Nephron progenitor cell (in vitro differentiated cells): ENCODE results near the gene RAVER2.
"Not testable (repeated sequence)": the region's sequence is repeated elsewhere in the genome, so short reads cannot be mapped to it uniquely, and the experiment has no call there.

ENCODE experiments used
- DNase-seq: peaks from one replicate; pipeline ENCODE4 v3.0.0; 2021
- H3K27ac Mint-ChIP-seq: 2 replicates; pipeline ENCODE4 v1.8.0; 2021; ENCODE audit warnings: mild to moderate bottlenecking, moderate library complexity, mixed read lengths
- H3K27me3 Mint-ChIP-seq: 2 replicates; pipeline ENCODE4 v1.8.0; 2021; ENCODE audit warnings: mild to moderate bottlenecking, low read depth, mixed read lengths; ENCODE audit not compliant: poor library complexity
- H3K36me3 Mint-ChIP-seq: 2 replicates; pipeline ENCODE4 v1.8.0; 2021; ENCODE audit warnings: low read depth, mixed read lengths
- H3K4me1 Mint-ChIP-seq: 2 replicates; pipeline ENCODE4 v1.8.0; 2021; ENCODE audit warnings: mixed read lengths
- H3K4me3 Mint-ChIP-seq: 2 replicates; pipeline ENCODE4 v1.8.0; 2021; ENCODE audit warnings: mild to moderate bottlenecking, moderate library complexity, mixed read lengths
- H3K9me3 Mint-ChIP-seq: 2 replicates; pipeline ENCODE4 v1.8.0; 2021; ENCODE audit warnings: mild to moderate bottlenecking, moderate library complexity, mixed read lengths
- TF ChIP-seq, protein P1 (sequence below): fragments of 200-600 bp; sonication (generic); IDR thresholded peaks from 2 replicates; pipeline ENCODE4 v1.5.0; 2021; ENCODE audit warnings: antibody characterized with exemption

The RAVER2 gene

DNA sequence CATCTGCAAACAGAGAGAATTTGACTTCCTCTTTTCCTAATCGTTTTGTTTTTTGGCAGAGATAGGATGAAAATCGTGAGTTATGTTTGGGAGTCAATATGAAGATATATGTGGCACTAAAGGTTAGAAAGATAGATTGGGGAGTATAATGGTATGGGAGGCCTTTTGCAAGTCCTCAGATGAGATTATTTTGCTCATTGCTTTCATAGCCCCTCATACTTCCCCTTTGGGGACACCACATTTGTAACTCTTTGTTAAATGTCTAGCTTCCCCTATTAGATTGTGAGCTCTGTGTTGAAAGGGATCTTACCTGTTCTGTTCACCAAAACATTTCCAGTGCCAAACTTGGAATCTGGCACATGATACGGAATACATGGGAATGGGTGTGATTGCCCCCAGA is 30.2 kb downstream of the RAVER2 start:
- H3K4me3 Mint-ChIP-seq = no peak overlapping the region
- TF ChIP-seq, protein P1, sequence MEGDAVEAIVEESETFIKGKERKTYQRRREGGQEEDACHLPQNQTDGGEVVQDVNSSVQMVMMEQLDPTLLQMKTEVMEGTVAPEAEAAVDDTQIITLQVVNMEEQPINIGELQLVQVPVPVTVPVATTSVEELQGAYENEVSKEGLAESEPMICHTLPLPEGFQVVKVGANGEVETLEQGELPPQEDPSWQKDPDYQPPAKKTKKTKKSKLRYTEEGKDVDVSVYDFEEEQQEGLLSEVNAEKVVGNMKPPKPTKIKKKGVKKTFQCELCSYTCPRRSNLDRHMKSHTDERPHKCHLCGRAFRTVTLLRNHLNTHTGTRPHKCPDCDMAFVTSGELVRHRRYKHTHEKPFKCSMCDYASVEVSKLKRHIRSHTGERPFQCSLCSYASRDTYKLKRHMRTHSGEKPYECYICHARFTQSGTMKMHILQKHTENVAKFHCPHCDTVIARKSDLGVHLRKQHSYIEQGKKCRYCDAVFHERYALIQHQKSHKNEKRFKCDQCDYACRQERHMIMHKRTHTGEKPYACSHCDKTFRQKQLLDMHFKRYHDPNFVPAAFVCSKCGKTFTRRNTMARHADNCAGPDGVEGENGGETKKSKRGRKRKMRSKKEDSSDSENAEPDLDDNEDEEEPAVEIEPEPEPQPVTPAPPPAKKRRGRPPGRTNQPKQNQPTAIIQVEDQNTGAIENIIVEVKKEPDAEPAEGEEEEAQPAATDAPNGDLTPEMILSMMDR = no peak
- no peaks in the 10 kb centered on the region for H3K27me3 Mint-ChIP-seq
- H3K9me3 Mint-ChIP-seq = peaks cover 37% of the 10 kb centered on the region
- no peaks in the 10 kb centered on the region for H3K4me1 Mint-ChIP-seq
- peaks cover 65% of the 10 kb centered on the region for H3K36me3 Mint-ChIP-seq
- H3K27ac Mint-ChIP-seq = no peak overlapping the region
- DNase-seq = no peak

DNA sequence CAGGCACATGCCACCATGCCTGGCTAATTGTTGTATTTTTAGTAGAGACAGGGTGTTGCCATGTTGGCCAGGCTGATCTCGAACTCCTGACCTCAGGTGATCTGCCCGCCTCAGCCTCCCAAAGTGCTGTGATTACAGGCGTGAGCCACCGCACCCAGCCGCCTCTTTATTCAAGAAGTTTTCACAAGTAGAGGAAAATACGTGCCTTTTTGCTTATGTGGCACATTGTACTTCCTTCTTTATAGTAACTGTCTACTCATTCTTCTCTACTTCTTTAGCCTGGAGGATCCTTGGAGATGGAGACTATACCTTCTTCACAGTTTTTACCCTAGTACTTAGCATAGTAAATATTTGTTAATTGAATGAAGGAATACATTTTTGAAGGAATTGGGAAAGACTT is 37.2 kb downstream of the RAVER2 start:
- H3K27me3 Mint-ChIP-seq, H3K4me1 Mint-ChIP-seq, H3K4me3 Mint-ChIP-seq, H3K27ac Mint-ChIP-seq, DNase-seq, H3K9me3 Mint-ChIP-seq: not testable (repeated sequence)
- H3K36me3 Mint-ChIP-seq = peaks cover 61% of the 10 kb centered on the region

DNA sequence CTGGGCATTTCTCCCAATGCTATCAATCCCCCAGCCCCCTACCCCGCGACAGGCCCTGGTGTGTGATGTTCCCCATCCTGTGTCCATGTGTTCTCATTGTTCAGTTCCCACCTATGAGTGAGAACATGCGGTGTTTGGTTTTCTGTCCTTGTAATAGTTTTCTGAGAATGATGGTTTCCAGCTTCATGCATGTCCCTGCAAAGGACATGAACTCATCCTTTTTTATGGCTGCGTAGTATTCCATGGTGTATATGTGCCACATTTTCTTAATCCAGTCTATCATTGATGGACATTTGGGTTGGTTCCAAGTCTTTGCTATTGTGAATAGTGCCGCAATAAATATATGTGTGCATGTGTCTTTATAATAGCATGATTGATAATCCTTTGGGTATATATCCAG is 38.0 kb downstream of the RAVER2 start:
- H3K4me1 Mint-ChIP-seq, DNase-seq, H3K27me3 Mint-ChIP-seq, H3K4me3 Mint-ChIP-seq, H3K9me3 Mint-ChIP-seq, H3K27ac Mint-ChIP-seq: not testable (repeated sequence)
- H3K36me3 Mint-ChIP-seq = peaks cover 61% of the 10 kb centered on the region

DNA sequence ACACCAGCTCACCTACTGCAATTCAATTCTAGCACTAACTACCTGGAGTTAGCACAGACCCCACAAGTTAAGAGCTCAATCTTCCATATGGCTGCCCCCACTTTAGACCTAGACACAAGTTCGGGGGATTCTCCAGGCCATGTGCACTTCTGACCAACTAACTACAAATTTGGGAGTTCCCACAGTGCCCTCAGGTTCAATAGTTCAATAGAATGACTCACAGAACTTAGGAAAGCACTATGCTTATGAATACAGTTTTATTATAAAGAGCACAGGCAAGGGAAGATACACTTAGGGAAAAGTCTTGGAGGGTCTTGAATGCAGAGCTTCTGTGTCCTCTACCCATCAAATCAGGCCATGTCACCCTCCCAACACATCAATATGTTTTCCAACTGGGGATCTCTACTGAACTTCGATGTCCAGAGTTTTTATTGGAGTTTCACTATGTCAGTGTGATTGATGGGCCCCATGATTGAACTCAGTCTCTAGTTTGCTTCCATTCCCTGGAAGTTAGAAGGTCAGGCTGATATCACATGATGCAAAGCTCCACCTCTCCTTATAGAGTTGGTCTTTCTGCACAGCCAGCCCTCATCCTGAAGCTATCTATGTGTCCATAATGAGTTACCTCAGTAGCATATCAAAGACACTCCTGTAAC is 46.1 kb downstream of the RAVER2 start:
- no peak for DNase-seq
- Mint-ChIP-seq H3K9me3 (peaks cover 30% of the 10 kb centered on the region), H3K4me1 (no peaks in the 10 kb centered on the region), H3K36me3 (peaks cover 78% of the 10 kb centered on the region), H3K27me3 (no peaks in the 10 kb centered on the region), H3K27ac (no peak overlapping the region), H3K4me3 (no peak overlapping the region)
- TF ChIP-seq, protein P1 = no peak

DNA sequence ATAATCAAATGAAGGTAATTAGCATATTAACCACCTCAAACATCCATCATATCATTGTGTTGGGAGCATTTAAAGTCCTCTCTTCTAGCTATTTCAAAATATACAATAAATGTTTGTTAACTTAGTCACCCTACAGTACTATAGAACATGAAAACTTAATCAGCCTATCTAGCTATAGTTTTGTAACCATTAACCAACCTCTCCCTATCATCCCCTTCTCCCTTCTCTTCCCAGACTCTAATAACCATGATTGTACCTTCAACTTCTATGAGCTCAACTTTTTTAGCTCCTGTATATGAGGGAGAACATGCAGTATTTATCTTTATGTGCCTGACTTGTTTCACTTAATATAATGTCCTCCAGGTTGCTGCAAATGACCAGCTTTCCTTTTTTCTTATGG is 54.0 kb downstream of the RAVER2 start:
- Mint-ChIP-seq H3K9me3 (peaks cover 9% of the 10 kb centered on the region), H3K36me3 (peaks cover 47% of the 10 kb centered on the region), H3K27ac (no peak overlapping the region), H3K4me1 (no peaks in the 10 kb centered on the region), H3K4me3 (no peak overlapping the region), H3K27me3 (no peaks in the 10 kb centered on the region)
- TF ChIP-seq, protein P1 = no peak
- DNase-seq = no peak

DNA sequence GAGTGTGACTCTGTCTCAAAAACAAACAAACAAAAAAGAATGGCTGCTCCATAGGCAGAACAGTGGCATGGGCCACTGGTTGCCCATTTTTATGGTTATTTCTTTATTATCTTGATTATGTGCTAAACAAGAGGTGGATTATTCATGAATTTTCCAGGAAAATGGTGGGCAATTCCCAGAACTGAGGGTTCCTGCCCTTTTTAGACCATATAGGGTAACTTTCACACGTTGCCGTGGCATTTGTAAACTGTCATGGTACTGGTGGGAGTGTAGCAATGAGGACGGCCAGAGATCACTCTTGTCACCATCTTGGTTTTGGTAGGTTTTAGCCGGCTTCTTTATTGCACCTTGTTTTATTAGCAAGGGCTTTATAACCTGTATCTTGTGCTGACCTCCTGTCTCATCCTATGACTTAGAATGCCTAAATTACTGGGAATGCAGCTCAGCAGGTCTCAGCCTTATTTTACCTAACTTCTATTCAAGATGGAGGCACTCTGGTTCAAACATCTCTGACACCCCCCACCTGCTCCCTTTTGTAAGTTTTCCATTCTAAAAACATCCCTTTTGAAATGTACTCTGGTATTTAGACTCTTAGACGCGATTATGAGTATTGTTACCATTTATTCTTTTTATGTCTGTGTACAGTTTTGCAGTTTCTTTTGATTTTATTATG is 57.1 kb downstream of the RAVER2 start:
- Mint-ChIP-seq H3K27ac (no peak overlapping the region), H3K36me3 (peaks cover 36% of the 10 kb centered on the region), H3K27me3 (no peaks in the 10 kb centered on the region), H3K4me1 (no peaks in the 10 kb centered on the region), H3K9me3 (peaks cover 9% of the 10 kb centered on the region), H3K4me3 (no peak overlapping the region)
- TF ChIP-seq, protein P1 = no peak
- no peak for DNase-seq

DNA sequence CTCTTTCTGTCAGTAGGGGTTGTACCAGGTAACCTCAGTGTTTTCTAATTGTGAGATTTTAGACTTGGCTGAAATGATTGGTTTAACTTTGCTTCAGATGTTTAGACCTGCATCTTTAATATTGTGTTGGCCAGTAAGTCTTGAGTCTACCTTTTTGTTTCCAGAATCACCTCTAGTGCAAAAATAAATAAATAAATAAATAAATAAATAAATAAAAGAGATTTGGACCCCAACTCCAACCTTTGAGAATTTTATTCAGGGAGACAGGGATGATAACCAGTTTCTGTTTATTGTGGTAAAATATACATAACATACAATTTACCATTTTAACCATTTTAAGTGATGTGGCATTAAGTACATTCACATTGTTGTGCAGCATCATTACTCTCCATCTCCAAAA is 64.4 kb downstream of the RAVER2 start:
- TF ChIP-seq, protein P1 = no peak
- H3K9me3 Mint-ChIP-seq = no peaks in the 10 kb centered on the region
- no peak overlapping the region for H3K4me3 Mint-ChIP-seq
- H3K36me3 Mint-ChIP-seq = peaks cover 9% of the 10 kb centered on the region
- DNase-seq = no peak
- H3K27me3 Mint-ChIP-seq = no peaks in the 10 kb centered on the region
- H3K4me1 Mint-ChIP-seq = no peaks in the 10 kb centered on the region
- no peak overlapping the region for H3K27ac Mint-ChIP-seq
